Ascending aorta (tissue), 2 donors: Measurements from ENCODE around the gene COA5. TPM values are rescaled to one million over a fixed set of nuclear protein-coding genes. Genes with fewer than 3 reads are reported as not detected.
A peak's percentile ranks its signal among the peaks of the same experiment; 100 is the strongest.

Source experiments
- DNase-seq, 2 donors: peaks; one replicate each; pipeline ENCODE4 v3.0.0-alpha.2; 2019; ENCODE audit warnings: low spot score in 2 of 2
- H3K27ac ChIP-seq, 2 donors: fragments of 200-600 bp; sonication (generic); one replicate each; pipeline ENCODE4 v1.5.1; 2016 to 2017; ENCODE audit warnings: mild to moderate bottlenecking in 1 of 2
- H3K27me3 ChIP-seq: fragments of 200-600 bp; sonication (generic); one replicate; pipeline ENCODE4 v1.5.1; 2017
- H3K36me3 ChIP-seq, 2 donors: fragments of 200-600 bp; sonication (generic); one replicate each; pipeline ENCODE4 v1.5.1; 2016
- H3K4me1 ChIP-seq, 2 donors: fragments of 200-600 bp; sonication (generic); one replicate each; pipeline ENCODE4 v1.5.1; 2016 to 2017; ENCODE audit warnings: mild to moderate bottlenecking in 1 of 2
- H3K4me3 ChIP-seq, 2 donors: fragments of 200-600 bp; sonication (generic); one replicate each; pipeline ENCODE4 v1.5.1; 2016 to 2017; ENCODE audit warnings: mild to moderate bottlenecking in 1 of 2
- H3K9me3 ChIP-seq, 2 donors: fragments of 200-600 bp; sonication (generic); one replicate each; pipeline ENCODE4 v1.5.1; 2016
- intact Hi-C: fragments of 100-400 bp; cut with DNase I; formaldehyde crosslinking; loops from one replicate; pipeline ENCODE4 v1.15.1; 2023
- total RNA-seq: library from RNA; depleted of rRNA; stranded (reverse); fragments of >200 nt; gene quantifications from one replicate; pipeline ENCODE4 v1.1.0, GENCODE V29; 2016
- TF ChIP-seq, protein P1 (sequence below), 3 experiments: fragments of 200-600 bp in 2 of 3; fragments of 450-650 bp in 1 of 3; sonication (generic) in 2 of 3; IDR thresholded peaks; one replicate each; pipeline ENCODE4 v1.5.1; 2016 to 2019; ENCODE audit warnings: antibody characterized with exemption in 3 of 3, mild to moderate bottlenecking in 1 of 3, moderate library complexity in 1 of 3

The COA5 gene
- total RNA-seq, 1 donor from 2014 or later: 86.3 TPM

DNA sequence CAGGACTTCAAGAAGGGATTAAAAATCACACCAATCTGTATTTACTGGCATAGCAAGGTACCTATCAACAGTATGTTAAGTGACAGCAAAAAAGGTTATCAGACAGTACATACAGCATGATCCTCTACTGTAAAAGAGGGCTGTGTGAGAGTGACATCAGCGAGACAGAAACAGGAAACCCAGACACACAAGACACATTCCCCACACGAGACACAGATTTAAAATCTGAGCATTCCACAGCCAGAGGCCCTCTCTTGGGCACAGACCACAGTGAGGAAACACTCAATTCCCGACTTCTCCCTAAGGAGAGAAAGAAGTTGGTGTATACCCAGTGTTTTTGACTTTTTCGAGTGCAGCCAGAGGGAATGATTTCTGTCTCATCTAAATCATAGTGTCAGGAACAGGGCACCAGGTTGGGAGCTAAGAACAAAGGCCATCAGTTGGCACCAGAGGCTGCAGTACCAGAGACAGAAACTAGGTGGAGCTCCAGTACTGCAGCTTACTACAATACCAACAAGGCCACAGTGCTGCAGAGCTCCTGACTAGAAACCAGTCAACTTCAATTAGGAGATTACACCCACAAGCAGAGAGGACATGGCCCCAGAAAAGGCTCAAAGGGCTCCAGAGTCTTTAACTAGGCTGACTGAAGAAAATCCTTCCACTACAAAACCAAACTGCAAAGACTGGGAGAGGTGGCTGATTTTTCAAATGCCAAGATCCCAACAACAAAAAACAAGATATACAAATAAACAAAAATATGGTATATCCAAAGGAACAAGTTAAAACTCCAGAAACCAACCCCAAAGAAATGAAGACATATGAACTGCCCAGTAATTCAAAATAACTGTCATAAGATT is 41.1 kb upstream of the COA5 start:
- Histone ChIP-seq H3K9me3 (no peaks in the 10 kb centered on the region), H3K4me3 (no peak overlapping the region), H3K36me3 (peaks cover 6 to 15% of the 10 kb centered on the region in 2 donors), H3K4me1 (no peaks in the 10 kb centered on the region), H3K27me3 (no peaks in the 10 kb centered on the region), H3K27ac (no peak overlapping the region)
- TF ChIP-seq, protein P1, sequence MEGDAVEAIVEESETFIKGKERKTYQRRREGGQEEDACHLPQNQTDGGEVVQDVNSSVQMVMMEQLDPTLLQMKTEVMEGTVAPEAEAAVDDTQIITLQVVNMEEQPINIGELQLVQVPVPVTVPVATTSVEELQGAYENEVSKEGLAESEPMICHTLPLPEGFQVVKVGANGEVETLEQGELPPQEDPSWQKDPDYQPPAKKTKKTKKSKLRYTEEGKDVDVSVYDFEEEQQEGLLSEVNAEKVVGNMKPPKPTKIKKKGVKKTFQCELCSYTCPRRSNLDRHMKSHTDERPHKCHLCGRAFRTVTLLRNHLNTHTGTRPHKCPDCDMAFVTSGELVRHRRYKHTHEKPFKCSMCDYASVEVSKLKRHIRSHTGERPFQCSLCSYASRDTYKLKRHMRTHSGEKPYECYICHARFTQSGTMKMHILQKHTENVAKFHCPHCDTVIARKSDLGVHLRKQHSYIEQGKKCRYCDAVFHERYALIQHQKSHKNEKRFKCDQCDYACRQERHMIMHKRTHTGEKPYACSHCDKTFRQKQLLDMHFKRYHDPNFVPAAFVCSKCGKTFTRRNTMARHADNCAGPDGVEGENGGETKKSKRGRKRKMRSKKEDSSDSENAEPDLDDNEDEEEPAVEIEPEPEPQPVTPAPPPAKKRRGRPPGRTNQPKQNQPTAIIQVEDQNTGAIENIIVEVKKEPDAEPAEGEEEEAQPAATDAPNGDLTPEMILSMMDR (IDR thresholded peaks at IDR 0.05): peak; percentile 94 to 99 (median 97)
- intact Hi-C loops: loop anchor here (1.0 to 2.0 kb wide), 2 partner anchors 81 to 188 kb away; partner anchors contain the start of gene MGAT4A
- peak; percentile 40 to 91 for DNase-seq

DNA sequence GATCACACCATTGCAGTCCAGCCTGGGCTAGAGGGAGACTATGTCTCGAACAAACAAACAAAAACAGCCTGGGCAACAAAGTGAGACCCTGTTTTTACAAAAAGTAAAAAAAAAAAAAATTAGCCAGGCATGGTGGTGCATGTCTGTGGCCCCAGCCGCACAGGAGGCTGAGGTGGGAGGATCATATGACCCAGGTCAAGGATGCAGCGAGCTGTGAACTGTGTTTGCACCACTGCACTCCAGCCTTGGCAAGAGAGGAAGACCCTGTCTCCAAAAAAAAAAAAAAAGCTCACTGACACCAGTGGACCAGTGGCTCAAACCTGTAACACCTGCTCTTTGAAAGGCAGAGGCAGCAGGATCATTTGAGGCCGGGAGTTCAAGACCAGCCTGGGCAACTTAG is 40.1 kb upstream of the COA5 start:
- Histone ChIP-seq H3K27ac (no peak overlapping the region), H3K9me3 (no peaks in the 10 kb centered on the region), H3K36me3 (peaks cover 6 to 15% of the 10 kb centered on the region in 2 donors), H3K27me3 (no peaks in the 10 kb centered on the region), H3K4me3 (no peak overlapping the region), H3K4me1 (no peaks in the 10 kb centered on the region)
- no peak for DNase-seq
- intact Hi-C loops: loop anchor here (2.0 kb wide), 1 partner anchor 82 kb away; the partner anchor contains the start of gene MGAT4A
- TF ChIP-seq, protein P1 (IDR thresholded peaks at IDR 0.05): no peak

DNA sequence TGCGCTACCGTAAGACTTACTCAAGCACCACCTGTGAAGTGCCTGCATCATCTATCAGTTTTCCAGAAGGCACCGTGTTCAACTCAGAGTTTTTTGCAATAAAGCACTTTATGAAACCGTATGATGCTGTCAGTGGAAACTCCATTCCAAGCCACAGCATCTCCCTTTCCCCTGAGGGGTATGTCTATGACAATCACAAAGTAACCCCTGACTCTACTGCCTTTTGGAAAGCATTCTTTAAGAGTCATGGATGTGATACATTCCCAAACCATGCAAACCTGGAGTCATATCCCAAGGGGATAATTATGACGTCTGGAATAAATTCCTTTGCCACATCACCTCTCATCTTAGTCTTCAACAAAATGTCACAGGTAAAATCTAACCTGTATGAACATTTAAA is 39.3 kb upstream of the COA5 start:
- Histone ChIP-seq H3K4me3 (no peak overlapping the region), H3K27me3 (no peaks in the 10 kb centered on the region), H3K27ac (no peak overlapping the region), H3K4me1 (no peaks in the 10 kb centered on the region), H3K9me3 (no peaks in the 10 kb centered on the region), H3K36me3 (peaks cover 6 to 15% of the 10 kb centered on the region in 2 donors)
- DNase-seq: no peak
- intact Hi-C loops: loop anchor here (2.0 kb wide), 1 partner anchor 83 kb away; the partner anchor contains the start of gene MGAT4A
- TF ChIP-seq, protein P1 (IDR thresholded peaks at IDR 0.05): no peak

DNA sequence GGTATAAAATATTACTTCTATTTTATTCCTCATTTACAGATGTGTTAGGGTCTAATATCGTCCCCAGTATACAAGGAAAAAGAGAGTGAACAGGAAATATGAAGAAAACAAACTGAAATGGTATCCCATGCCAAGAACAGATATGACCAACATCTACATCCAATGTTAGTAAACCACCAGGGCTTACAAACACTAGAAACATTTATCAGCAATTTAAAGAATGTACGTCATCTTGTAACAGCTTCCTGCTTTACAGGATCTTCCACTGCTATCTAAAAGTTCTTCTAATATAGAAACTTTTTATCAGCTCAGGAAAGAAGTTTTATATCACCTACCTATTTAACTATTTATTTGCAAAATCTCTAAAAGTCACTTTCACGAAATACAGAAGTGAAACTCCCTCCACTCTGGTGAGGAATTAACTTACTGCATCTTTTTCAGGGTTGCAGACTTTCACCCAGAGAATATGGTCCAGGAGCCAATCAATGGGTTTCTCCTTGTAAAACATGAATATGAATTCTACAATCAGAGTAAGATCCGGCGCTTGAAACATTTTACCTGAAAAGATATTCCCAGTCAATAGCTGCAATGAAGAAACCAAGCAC is 35.3 kb upstream of the COA5 start:
- Histone ChIP-seq H3K4me1 (no peaks in the 10 kb centered on the region), H3K9me3 (no peaks in the 10 kb centered on the region), H3K27ac (no peak overlapping the region), H3K27me3 (no peaks in the 10 kb centered on the region), H3K36me3 (peaks cover 8 to 23% of the 10 kb centered on the region in 2 donors), H3K4me3 (no peak overlapping the region)
- TF ChIP-seq, protein P1 (IDR thresholded peaks at IDR 0.05): no peak
- DNase-seq: no peak
- intact Hi-C loops: no loop called here

DNA sequence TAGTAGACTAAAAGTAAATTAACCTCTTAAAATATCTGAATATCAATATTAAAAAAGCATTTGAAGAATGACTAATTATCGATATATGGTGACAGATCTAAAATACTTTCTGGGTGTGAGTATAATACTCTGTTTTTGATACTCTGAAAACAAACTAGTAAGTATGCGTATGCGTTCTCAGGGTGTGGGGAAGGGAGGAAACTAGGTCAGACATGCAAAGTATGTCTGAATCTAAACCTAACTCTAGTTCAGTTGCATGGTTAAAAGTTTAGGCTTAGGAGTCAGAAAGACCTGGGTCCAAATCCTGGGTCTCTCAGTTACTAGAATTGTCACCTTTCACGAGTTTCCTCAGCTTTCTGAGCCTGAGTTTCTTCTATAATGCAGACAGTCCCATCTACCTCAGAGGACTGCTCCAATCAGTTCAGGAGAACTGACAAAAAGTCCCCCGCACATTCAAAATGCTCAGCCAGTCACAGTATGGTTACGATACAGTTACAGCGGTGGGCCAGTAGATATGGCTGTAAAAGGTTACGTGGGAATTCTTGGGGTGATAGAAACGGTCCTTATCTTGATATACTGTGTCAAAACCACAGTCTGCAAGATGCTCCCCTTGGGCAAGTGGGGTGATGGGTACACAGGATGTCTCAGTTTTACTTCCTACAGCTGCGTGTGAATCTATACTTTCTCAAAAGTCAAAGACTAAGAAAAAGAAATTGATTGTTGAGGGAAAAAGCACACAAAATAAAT is 29.3 kb upstream of the COA5 start:
- Histone ChIP-seq H3K4me3 (no peak overlapping the region), H3K36me3 (peaks cover 18 to 59% of the 10 kb centered on the region in 2 donors), H3K9me3 (no peaks in the 10 kb centered on the region), H3K27ac (no peak overlapping the region), H3K4me1 (no peaks in the 10 kb centered on the region), H3K27me3 (no peaks in the 10 kb centered on the region)
- DNase-seq: no peak
- intact Hi-C loops: no loop called here
- TF ChIP-seq, protein P1 (IDR thresholded peaks at IDR 0.05): no peak
